ENCODE measurements around the gene ECE1.

The ECE1 gene

DNA sequence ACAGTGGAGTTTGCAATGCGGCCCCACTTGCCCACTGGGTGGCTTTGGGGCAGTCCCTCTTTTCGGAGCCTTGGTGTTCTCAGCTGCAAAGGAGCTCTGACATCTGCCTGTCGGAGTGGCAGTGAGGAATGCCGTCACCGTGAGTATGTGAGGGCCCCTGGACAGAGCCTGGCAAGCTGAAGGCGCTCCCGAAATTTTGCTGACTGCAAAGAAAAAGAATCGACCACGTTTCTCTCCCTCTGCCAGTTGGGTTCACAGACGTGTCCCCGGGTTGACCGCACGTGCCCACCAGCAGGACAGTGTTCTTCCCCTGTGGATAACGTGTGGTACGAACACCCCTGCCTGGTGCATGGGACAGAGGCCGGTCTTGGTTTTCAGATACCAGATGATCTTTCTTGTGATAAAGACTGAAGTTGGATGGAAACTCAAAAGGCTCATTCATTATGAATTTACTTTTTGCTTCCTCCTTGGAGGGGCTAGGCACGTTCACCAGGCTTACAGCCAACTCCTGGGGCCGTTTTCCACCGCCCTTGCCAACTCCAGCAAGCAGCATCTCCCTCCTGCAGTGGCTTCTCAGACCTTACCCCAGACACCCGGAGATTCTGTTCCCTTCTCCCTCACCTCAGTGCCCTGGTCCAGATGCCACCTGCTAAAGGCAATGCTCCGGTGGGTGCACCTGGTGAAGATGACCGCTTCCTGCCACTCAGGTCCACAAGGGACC, 29.7 kb downstream of the ECE1 start:
- Histone ChIP-seq H3K79me2 (ENCODE audit: insufficient read depth, low read length) (no peaks in the 10 kb centered on the region), H3K9me2 (replicated peaks; ENCODE audit: insufficient read depth, low read length) (no peaks in the 10 kb centered on the region), H2AFZ (ENCODE audit: low read depth, low read length, severe bottlenecking) (no peak overlapping the region), H3F3A (ENCODE audit: insufficient read depth) (no peaks in the 10 kb centered on the region), H3K27ac (ENCODE audit: low read depth, low read length) (no peak overlapping the region), H3K9ac (ENCODE audit: low read length) (no peak overlapping the region), H3K9me3 (ENCODE audit: insufficient read depth, low read length) (no peaks in the 10 kb centered on the region), H4K20me1 (ENCODE audit: low read depth, low read length) (no peaks in the 10 kb centered on the region), H3K4me3 (ENCODE audit: insufficient read depth, low read length, poor library complexity, severe bottlenecking) (no peak overlapping the region), H3K27me3 (ENCODE audit: low read length) (no peaks in the 10 kb centered on the region), H3K36me3 (ENCODE audit: low read length) (no peaks in the 10 kb centered on the region), H3K4me2 (ENCODE audit: low read depth, low read length, poor library complexity, severe bottlenecking) (no peak overlapping the region)
- TF ChIP-seq, protein P1, sequence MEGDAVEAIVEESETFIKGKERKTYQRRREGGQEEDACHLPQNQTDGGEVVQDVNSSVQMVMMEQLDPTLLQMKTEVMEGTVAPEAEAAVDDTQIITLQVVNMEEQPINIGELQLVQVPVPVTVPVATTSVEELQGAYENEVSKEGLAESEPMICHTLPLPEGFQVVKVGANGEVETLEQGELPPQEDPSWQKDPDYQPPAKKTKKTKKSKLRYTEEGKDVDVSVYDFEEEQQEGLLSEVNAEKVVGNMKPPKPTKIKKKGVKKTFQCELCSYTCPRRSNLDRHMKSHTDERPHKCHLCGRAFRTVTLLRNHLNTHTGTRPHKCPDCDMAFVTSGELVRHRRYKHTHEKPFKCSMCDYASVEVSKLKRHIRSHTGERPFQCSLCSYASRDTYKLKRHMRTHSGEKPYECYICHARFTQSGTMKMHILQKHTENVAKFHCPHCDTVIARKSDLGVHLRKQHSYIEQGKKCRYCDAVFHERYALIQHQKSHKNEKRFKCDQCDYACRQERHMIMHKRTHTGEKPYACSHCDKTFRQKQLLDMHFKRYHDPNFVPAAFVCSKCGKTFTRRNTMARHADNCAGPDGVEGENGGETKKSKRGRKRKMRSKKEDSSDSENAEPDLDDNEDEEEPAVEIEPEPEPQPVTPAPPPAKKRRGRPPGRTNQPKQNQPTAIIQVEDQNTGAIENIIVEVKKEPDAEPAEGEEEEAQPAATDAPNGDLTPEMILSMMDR (IDR thresholded peaks at IDR 0.05; ENCODE audit: insufficient read depth, low read length, poor library complexity, severe bottlenecking) = no peak
- no peak for TF ChIP-seq EZH2phosphoT487 (conservative IDR thresholded peaks at IDR 0.05; ENCODE audit: low read length)

DNA sequence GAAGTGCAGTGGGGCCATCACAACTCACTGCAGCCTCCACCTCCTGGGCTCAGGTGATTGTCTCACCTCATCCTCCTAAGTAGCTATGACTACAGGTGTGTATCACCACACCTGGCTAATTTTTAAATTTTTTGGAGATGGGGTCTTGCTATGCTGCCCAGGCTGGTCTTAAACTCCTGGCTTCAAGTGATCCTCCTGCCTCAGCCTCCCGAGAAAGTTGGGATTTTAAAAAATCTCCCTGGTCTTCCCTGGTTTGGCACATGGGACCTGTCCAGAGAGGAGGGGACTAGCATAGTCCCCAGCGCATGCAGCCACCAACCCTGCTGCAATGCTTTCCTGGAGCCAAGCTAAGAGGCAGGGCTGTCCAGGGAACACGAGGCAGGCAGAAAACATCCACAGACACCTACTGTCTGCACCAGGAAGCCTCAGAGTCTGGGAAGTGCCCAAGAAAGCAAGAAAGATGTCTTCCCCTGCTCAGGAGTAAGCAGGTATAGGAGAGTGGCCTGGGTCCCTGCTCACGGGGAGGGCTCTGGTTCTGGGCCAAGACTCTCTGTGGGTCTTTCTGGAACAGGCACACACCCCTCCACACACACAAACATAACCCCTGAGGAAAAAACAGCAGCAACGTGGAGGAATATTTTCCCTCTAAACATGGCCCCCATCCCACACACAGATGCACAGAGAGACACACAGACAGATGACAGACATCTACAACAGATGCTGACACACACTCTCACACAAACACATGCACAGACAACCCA, 30.8 kb downstream of the ECE1 start:
- Histone ChIP-seq H3K79me2 (ENCODE audit: insufficient read depth, low read length) (no peaks in the 10 kb centered on the region), H3K27me3 (ENCODE audit: low read length) (no peaks in the 10 kb centered on the region), H3K9me3 (ENCODE audit: insufficient read depth, low read length) (no peaks in the 10 kb centered on the region), H3K9ac (ENCODE audit: low read length) (no peak overlapping the region), H3K4me3 (ENCODE audit: insufficient read depth, low read length, poor library complexity, severe bottlenecking) (no peak overlapping the region), H3K27ac (ENCODE audit: low read depth, low read length) (no peak overlapping the region), H2AFZ (ENCODE audit: low read depth, low read length, severe bottlenecking) (no peak overlapping the region), H3K9me2 (replicated peaks; ENCODE audit: insufficient read depth, low read length) (no peaks in the 10 kb centered on the region), H3K36me3 (ENCODE audit: low read length) (no peaks in the 10 kb centered on the region), H3K4me2 (ENCODE audit: low read depth, low read length, poor library complexity, severe bottlenecking) (no peak overlapping the region), H3F3A (ENCODE audit: insufficient read depth) (no peaks in the 10 kb centered on the region), H4K20me1 (ENCODE audit: low read depth, low read length) (no peaks in the 10 kb centered on the region)
- no peak for TF ChIP-seq EZH2phosphoT487 (conservative IDR thresholded peaks at IDR 0.05; ENCODE audit: low read length)
- TF ChIP-seq, protein P1 (IDR thresholded peaks at IDR 0.05; ENCODE audit: insufficient read depth, low read length, poor library complexity, severe bottlenecking) = no peak

DNA sequence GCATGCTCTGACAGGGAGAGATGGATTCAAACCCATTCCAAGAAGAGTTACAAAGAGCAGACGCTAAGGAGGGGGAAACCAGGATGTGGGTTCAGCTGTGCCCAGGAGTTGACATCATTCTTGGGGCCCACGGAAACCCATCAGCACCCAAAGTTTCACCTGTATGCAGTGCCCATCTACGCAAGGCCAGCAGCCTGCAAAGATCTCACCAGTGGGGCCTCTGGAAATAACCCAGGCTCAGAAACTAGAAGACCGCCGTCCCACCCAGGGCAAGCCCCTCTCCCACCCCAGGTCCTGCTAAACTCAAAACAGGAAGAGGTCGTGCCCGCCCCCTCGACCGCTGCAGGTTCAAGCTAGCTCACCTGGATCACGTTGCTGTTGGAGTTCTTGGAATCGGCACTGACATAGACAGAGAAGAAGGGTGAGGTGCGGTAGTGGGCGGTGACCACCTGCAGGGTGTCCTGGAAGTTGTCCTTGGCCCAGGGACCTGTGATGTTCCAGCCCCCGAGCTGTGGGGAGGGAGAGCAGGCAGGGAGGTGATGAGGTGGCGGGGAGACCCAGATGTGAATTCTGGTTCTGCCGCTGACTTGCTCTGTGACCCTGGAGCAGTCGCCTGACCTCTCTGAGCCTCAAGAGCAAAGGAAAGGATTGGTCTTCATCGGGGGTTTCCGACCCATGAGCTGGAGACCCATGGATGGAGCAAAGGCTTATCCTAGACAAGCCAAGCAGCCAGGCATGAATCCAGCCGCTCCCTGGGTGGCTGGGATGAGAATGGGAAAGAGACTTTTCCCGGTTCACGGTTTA, 31.7 kb downstream of the ECE1 start:
- Histone ChIP-seq H3K79me2 (ENCODE audit: insufficient read depth, low read length) (no peaks in the 10 kb centered on the region), H3K36me3 (ENCODE audit: low read length) (no peaks in the 10 kb centered on the region), H3K4me3 (ENCODE audit: insufficient read depth, low read length, poor library complexity, severe bottlenecking) (no peak overlapping the region), H3K27me3 (ENCODE audit: low read length) (no peaks in the 10 kb centered on the region), H3K27ac (ENCODE audit: low read depth, low read length) (no peak overlapping the region), H3F3A (ENCODE audit: insufficient read depth) (no peaks in the 10 kb centered on the region), H3K9ac (ENCODE audit: low read length) (no peak overlapping the region), H3K4me2 (ENCODE audit: low read depth, low read length, poor library complexity, severe bottlenecking) (no peak overlapping the region), H4K20me1 (ENCODE audit: low read depth, low read length) (no peaks in the 10 kb centered on the region), H3K9me2 (replicated peaks; ENCODE audit: insufficient read depth, low read length) (no peaks in the 10 kb centered on the region), H3K9me3 (ENCODE audit: insufficient read depth, low read length) (no peaks in the 10 kb centered on the region), H2AFZ (ENCODE audit: low read depth, low read length, severe bottlenecking) (no peak overlapping the region)
- TF ChIP-seq, protein P1 (IDR thresholded peaks at IDR 0.05; ENCODE audit: insufficient read depth, low read length, poor library complexity, severe bottlenecking) = no peak
- no peak for TF ChIP-seq EZH2phosphoT487 (conservative IDR thresholded peaks at IDR 0.05; ENCODE audit: low read length)

Measured in SU-DHL-6 (cell line).